Psoas muscle (tissue), 8 donors: ENCODE results near the gene ZBTB12. TPM values are rescaled to one million over a fixed set of nuclear protein-coding genes. Genes with fewer than 3 reads are reported as not detected.
"Not testable (repeated sequence)": the region's sequence is repeated elsewhere in the genome, so short reads cannot be mapped to it uniquely, and the experiment has no call there.

Source experiments
- ATAC-seq, 4 donors: fragments of 200-7000 bp; cut with Tn5 transposase; one replicate each; pipeline ENCODE4 v1.9.1; 2020; ENCODE audit warnings: moderate library complexity in 3 of 4, mild to moderate bottlenecking in 2 of 4
- DNase-seq, 2 donors: peaks; one replicate each; pipeline ENCODE4 v3.0.0-alpha.2; 2020
- H3K27ac ChIP-seq: fragments of 200-600 bp; one replicate; pipeline ENCODE4 v1.8.0; 2022
- H3K27me3 ChIP-seq, 3 donors: fragments of 200-600 bp in 1 of 3; one replicate each; pipeline versions ENCODE4 v1.6.1 to v1.8.0; 2013 to 2022; ENCODE audit warnings: low read length in 2 of 3, mild to moderate bottlenecking in 2 of 3, moderate library complexity in 1 of 3; ENCODE audit not compliant: insufficient read depth in 3 of 3
- H3K36me3 ChIP-seq, 2 donors: fragments of 200-600 bp in 1 of 2; one replicate each; pipeline versions ENCODE4 v1.6.1 to v1.8.0; 2013 to 2022; ENCODE audit warnings: low read depth in 1 of 2, mild to moderate bottlenecking in 1 of 2, moderate library complexity in 1 of 2; ENCODE audit not compliant: insufficient read depth in 1 of 2
- H3K4me1 ChIP-seq: fragments of 200-600 bp; one replicate; pipeline ENCODE4 v1.8.0; 2022
- H3K4me3 ChIP-seq: fragments of 200-600 bp; one replicate; pipeline ENCODE4 v1.8.0; 2022; ENCODE audit warnings: mild to moderate bottlenecking
- H3K9me3 ChIP-seq: fragments of 200-600 bp; one replicate; pipeline ENCODE4 v1.8.0; 2022
- WGBS, 3 donors: extraction: QIAGEN DNeasy Blood & Tissue Kit; methylation state at CpG; one replicate each; pipeline versions ENCODE4 v1.1.6 to v1.1.7; 2013; 5-methylcytosine and 5-hydroxymethylcytosine counted together
- intact Hi-C, 2 donors: fragments of 100-400 bp; cut with DNase I; formaldehyde crosslinking; loops; one replicate each; pipeline versions ENCODE4 v1.11.0 to v1.14.2; 2022
- polyA plus RNA-seq, 3 donors: library from polyadenylated mRNA; stranded (reverse); fragments of 200-250 nt; gene quantifications; one replicate each; pipeline ENCODE4 v1.2.3, GENCODE V29; 2013
- total RNA-seq, 4 donors: library from RNA; stranded (reverse); fragmentation: NEBNext Ultra II Directional in 2 of 4; extraction: Animal tissue kit (Norgen Biotek cat#: 25700) in 2 of 4; gene quantifications; one replicate each; pipeline versions ENCODE4 v1.2.1 to v1.2.4, GENCODE V29; 2021 to 2023
- TF ChIP-seq, protein P1 (sequence below): fragments of 200-600 bp; IDR thresholded peaks from one replicate; pipeline ENCODE4 v1.8.0; 2022; ENCODE audit warnings: antibody characterized with exemption
- donor health status: healthy with polysubstance abuse.
- donor health status: DM: no; HTN: no; CAD: no; lungs with moderate emphysema.
- donor health status: Bipolar disorder and iron deficiency.
- donor health status: healthy.
- donor health status: DM: yes; HTN: yes; CAD: no.
- donor health status: DM: no; HTN: no; CAD: no.
- donor health status: DM: no; HTN: no; CAD: no.
- donor health status: DM: yes; HTN: yes; CAD: no.

ZBTB12 gene
- total and polyA plus RNA-seq, 7 donors = 1.1 to 4.6 (median 2.2) TPM

DNA sequence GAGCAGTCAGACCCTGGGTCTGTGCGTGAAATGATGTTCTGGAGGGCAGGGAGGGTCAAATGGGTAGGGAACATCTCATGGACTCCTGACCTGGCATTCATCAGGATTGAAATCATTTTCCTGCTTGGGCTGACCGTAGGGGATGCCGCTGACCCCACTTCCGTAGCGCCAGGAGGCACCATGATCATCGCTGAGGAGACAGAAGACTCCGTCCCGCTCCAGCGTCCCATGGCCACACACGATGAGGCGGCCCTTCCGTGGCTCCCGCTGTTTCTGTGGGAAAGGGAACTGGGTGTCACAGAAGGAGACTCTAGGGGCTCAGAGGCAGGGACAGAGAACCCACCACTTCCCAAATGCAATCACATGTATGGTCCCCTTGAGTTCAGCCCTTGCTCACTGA is 41.5 kb downstream of the ZBTB12 start:
- ATAC-seq = no peak
- Histone ChIP-seq H3K27me3 (no peaks in the 10 kb centered on the region), H3K36me3 (peaks cover 5 to 46% of the 10 kb centered on the region in 2 donors), H3K4me1 (peaks cover 9% of the 10 kb centered on the region), H3K9me3 (no peaks in the 10 kb centered on the region), H3K27ac (no peak overlapping the region), H3K4me3 (no peak overlapping the region)
- intact Hi-C loops = loop anchor here (10.0 kb wide), 2 partner anchors 86 to 176 kb away; partner anchors contain the start of genes LY6G5C (in 1 of the 2) and VWA7 (in 1 of the 2)
- no peak for DNase-seq
- WGBS, 3 donors = 93 to 96% (median 95%) methylated on average over 13 of the region's 13 CpGs
- TF ChIP-seq, protein P1, sequence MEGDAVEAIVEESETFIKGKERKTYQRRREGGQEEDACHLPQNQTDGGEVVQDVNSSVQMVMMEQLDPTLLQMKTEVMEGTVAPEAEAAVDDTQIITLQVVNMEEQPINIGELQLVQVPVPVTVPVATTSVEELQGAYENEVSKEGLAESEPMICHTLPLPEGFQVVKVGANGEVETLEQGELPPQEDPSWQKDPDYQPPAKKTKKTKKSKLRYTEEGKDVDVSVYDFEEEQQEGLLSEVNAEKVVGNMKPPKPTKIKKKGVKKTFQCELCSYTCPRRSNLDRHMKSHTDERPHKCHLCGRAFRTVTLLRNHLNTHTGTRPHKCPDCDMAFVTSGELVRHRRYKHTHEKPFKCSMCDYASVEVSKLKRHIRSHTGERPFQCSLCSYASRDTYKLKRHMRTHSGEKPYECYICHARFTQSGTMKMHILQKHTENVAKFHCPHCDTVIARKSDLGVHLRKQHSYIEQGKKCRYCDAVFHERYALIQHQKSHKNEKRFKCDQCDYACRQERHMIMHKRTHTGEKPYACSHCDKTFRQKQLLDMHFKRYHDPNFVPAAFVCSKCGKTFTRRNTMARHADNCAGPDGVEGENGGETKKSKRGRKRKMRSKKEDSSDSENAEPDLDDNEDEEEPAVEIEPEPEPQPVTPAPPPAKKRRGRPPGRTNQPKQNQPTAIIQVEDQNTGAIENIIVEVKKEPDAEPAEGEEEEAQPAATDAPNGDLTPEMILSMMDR = no peak

DNA sequence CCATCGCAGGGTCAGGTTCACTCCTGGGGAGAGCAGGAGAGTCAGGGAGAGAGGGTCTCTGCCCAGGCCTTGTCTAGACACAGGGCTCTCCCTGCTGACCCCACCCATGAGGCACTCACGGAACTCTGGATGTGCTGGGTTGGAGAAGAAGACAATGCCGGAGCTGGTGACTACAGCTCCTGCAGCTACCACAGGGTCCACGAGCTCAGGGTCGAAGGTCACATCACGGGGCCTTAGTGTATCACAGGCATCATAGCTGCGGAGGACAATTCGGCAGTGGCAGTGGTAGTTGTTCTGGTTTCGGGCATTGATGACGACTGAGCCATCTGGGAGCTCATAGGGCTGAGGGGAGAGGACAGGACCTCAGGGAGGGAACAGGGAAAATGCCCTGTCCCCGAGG is 42.0 kb downstream of the ZBTB12 start:
- Histone ChIP-seq H3K4me3 (no peak overlapping the region), H3K36me3 (peaks cover 5 to 46% of the 10 kb centered on the region in 2 donors), H3K4me1 (peaks cover 9% of the 10 kb centered on the region), H3K27me3 (no peaks in the 10 kb centered on the region), H3K9me3 (no peaks in the 10 kb centered on the region), H3K27ac (no peak overlapping the region)
- TF ChIP-seq, protein P1 = no peak
- intact Hi-C loops = loop anchor here (10.0 kb wide), 2 partner anchors 85 to 175 kb away; partner anchors contain the start of genes LY6G5C (in 1 of the 2) and VWA7 (in 1 of the 2)
- no peak for ATAC-seq
- WGBS, 3 donors = 85 to 91% (median 90%) methylated on average over 11 of the region's 11 CpGs
- no peak for DNase-seq

DNA sequence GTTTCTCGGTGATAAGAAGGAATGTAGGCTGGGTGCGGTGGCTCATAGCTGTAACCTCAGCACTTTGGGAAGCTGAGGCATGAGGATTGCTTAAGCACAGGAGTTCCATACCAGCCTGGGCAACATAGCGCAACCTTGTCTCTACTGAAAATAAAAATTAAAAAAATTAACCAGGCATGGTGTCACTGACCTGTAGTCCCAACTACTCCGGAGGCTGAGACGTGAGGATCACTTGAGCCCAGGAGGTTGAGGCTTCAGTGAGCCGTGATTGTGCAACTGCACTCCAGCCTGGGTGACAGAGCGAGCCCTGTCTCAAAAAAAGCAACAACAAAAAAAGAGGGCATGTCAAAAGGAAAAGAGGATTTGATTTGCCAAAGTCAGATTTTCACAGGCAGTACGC is 43.2 kb downstream of the ZBTB12 start:
- WGBS, 3 donors = 93 to 95% (median 94%) methylated on average over 8 of the region's 8 CpGs
- Histone ChIP-seq H3K36me3 (peaks cover 5 to 46% of the 10 kb centered on the region in 2 donors), H3K4me1 (peaks cover 9% of the 10 kb centered on the region), H3K27me3 (no peaks in the 10 kb centered on the region), H3K9me3 (no peaks in the 10 kb centered on the region), H3K27ac (no peak overlapping the region), H3K4me3 (no peak overlapping the region)
- intact Hi-C loops = no loop called here
- ATAC-seq (no peak), DNase-seq (no peak)
- TF ChIP-seq, protein P1 = no peak

DNA sequence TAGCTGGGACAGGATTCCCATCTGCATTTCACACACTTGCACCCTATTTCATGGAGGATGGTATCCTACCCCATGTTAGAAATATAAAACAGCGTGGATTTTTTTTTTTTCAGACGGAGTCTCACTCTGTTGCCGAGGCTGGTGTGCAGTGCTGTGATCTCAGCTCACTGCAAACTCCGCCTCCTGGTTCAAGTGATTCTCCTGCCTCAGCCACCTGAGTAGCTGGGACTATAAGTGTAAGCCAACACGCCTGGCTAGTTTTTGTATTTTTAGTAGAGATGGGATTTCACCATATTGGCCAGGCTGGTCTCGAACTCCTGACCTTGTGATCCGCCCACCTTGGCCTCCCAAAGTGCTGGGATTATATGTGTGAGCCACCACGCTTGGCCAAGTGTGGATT is 44.1 kb downstream of the ZBTB12 start:
- H3K9me3 ChIP-seq, ATAC-seq, DNase-seq, H3K4me1 ChIP-seq, H3K27ac ChIP-seq, H3K4me3 ChIP-seq, H3K27me3 ChIP-seq, intact Hi-C loops: not testable (repeated sequence)
- 83 to 88% (median 84%) methylated on average over 8 of the region's 8 CpGs for WGBS, 3 donors
- H3K36me3 ChIP-seq = peaks cover 5 to 46% of the 10 kb centered on the region in 2 donors

DNA sequence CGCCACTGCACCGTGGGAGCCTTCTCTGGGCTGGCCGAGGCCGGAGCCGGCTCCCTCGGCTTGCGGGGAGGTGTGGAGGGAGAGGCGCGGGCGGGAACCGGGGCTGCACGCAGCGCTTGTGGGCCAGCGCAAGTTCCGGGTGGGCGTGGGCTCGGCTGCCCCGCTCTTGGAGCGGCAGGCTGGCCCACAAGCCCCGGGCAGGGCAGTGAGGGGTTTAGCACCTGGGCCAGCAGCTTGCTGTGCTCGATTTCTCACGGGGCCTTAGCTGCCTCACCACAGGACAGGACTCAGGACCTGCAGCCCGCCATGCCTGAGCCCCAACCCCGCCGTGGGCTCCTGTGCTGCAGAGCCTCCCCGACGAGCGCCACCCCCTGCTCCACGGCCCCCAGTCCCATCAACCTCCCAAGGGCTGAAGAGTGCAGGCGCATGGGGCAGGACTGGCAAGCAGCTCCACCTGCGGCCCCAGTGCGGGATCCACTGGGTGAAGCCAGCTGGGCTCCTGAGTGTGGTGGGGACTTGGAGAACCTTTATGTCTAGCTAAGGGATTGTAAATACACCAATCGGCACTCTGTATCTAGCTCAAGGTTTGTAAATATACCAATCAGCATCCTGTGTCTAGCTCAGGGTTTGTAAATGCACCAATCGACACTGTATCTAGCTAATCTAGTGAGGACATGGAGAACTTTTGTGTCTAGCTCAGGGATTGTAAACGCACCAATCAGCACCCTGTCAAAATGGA is 49.7 kb downstream of the ZBTB12 start:
- ATAC-seq, H3K27me3 ChIP-seq, DNase-seq, H3K36me3 ChIP-seq, H3K4me3 ChIP-seq, H3K27ac ChIP-seq, H3K4me1 ChIP-seq, H3K9me3 ChIP-seq, intact Hi-C loops: not testable (repeated sequence)
- 86 to 87% (median 86%) methylated on average over 28 to 35 of the region's 35 CpGs for WGBS, 3 donors
